HG03520 (cell line): ENCODE results near the gene KCNIP3.

Experiments used
- ATAC-seq: cut with Tn5 transposase; IDR thresholded peaks from one replicate; pipeline ENCODE4 v1.9.1; 2021; ENCODE audit warnings: mild to moderate bottlenecking, moderate library complexity; ENCODE audit not compliant: unreplicated experiment

The KCNIP3 gene

DNA sequence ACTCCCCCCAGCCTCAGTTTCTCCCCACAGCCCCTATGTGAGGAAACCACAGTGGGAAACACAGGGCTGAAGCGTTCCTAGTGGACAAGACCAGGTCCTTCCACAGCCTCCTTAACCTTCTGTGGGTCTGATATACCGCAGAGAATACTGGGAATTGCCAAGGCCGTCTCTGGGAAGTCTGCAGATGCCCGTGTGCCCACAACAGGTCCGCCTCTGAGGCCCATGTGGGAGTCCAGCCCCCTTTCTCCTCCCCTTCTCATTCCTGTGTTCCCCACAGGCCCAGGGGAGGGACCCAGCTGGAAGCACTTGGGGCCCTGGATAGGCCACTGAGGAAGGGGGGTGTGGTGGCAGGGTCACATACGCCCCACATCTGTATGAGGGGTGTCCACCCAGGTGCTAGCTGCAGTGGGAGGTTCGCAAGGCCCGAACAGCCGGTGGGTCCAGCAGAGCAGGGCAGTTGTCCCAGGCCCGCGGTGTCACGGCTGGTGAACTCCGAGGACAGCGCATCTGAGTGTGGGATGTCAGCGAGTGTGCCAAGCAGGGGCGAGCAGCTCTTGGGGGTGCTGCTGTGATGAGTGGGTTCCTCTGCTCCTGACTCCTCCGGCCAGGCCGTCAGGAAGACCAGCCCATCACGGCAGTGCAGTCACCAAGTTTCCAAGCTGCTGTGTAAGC lies 2.4 kb upstream of the KCNIP3 start:
- ATAC-seq, result no peak

DNA sequence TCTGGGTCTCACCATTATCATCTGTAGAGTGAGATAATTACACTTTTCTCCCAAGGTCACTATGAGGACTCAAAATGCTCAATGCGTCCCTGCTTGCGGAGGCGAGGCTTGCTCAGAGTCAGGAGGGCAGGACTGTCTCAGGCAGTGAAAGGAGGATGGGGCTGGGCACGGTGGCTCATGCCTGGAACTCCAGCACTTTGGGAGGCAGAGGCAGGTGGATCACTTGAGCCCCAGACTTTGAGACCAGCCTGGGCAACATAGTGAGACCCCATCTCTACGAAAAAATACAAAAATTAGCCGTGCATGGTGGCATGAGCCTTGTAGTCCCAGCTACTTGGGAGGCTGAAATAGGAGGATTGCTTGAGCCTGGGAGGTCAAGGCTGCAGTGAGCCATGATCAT lies 1.8 kb upstream of the KCNIP3 start:
- ATAC-seq, result no peak

DNA sequence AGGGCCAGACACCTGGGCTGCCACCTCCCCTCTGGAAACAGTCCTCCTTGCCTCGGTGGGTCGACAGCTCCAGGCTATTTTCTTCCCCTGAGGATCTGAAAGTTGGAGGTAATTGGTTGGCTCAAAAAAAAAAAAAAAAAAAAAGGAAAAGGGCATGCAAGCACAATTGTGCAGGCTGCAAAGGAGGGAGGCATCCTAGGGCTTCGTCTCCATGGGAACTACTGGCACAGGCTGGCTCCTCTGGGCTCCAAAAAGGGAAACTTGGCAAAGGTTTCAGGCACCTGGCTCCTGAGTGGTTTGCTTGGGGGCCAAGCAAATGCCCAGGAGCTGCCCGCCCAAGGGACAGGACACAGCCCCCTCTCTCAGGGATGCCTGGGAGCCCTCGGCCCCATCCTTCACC lies 1.1 kb upstream of the KCNIP3 start:
- ATAC-seq, result no peak

DNA sequence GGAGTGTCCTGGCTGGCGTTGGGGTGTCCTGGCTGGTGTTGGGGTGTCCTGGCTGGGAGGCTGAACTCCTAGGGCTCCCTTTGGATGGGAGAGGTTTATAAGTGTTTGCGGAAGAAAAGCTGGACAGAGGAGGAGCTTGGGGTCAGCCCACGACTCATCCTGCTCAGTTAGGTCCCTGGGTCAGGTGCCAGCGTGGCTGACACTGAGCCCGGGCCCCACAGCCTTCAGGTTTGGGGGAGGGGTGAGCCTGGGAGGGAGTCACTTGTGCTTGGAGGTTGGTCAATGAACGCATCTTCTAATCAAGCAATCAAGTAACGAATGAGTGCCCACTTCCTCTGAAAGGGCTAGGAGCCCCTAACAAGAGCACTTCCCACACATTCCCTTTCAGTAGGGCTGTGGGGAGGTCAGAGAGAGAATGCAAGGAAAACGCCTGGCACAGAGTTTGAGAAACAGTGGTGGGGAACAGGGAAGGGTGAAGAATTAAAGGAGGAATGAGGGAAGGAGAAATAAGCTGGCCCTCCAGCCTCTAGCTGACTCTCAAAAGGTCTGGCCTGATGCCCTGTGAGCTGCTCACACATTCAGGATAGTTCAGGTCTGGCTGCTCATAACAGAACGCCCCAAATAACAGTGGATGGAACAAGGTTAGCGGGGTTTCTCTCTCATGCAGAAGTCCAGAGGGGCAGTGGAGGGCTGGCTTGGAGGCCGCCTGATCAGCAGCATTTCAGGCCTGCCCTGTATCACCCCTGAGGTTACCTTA lies 670 bp downstream of the KCNIP3 start:
- no peak for ATAC-seq

DNA sequence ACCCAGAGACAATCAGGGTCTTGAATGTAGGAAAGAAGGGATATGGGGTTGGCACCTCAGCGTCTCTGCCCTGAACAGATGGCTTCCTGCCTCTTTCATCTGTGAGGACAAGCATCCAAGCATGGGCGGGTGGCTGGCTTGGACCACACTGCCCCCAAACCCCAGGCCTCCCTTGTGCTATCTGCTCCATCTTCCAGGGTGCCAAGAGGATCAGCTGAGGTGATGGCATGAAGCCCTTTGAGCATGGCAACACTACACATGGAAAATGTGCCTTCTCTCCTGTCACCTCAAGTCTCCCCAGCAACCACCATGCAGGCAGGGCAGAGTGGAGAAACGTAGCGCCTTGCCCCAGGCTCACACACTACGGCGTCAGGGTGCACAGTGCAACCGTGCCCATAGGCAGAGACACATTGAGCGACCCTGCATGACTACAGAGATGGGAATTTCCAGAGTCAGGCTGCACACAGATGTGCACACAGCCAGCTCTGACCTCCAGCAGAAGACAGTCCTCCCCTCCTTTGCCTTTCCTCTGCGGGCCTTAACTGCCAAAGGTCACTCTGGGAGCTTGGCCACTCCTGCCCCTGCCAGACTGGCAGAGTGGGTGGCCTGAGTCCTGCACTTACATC lies 1.5 kb downstream of the KCNIP3 start:
- no peak for ATAC-seq

DNA sequence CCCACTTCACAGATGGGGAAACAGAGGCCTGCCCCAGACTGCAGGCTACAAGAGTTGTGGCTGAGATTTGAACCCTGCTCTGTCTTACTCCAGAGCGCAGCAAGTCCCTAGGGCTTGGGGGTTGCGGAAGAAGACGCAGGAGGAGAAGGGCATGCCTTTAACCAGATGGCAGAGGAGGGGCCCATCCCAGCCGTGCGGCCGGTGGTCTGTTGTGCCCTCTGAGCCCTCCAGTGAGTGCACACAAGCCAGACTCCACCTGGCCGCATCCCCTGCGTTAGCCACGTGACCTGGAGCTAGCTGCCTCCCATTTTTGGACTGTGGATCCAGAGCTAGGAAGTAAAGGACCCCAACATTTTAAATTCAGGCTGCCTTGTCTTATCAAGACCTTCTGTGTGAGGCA lies 2.8 kb downstream of the KCNIP3 start:
- ATAC-seq, result no peak

DNA sequence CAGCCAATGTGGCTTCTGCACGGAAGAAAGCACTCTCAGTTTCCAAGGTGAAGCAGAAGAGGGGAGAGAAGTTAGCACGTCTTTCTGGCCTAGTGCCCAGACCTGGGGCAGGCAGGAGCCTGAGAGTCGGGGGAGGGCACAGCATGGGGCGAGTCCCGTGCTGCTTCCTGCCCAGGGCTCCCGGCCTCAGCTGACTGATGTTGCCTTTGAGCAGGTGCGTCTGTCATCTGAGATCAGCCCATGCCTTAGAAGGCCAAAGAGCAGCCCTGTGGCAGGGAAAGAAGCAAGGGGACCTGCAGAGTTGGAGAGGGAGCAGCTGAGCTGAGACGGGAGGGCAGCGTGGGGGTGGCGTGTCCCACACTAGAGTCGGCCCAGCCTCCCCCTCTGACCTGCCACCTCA lies 3.3 kb downstream of the KCNIP3 start:
- no peak for ATAC-seq

DNA sequence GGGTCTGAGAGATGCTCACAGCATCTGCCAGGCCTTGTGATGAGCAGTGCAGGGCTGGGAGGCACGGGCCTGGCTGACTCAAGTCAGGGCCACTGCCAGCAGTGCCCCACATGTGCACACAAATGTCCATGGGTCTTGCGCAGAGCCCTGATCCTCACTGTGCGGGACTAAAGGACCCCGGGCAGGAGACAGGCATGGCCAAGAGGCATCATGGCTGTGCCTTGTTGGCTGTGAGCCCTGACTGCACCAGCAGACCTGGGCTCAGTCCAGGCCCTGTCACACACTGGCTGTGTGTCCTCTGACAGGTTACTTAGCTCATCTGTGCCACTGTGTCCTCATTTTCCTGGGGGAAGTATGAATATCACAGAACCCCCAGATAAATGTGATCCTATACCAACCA lies 4.0 kb downstream of the KCNIP3 start:
- ATAC-seq, result no peak

DNA sequence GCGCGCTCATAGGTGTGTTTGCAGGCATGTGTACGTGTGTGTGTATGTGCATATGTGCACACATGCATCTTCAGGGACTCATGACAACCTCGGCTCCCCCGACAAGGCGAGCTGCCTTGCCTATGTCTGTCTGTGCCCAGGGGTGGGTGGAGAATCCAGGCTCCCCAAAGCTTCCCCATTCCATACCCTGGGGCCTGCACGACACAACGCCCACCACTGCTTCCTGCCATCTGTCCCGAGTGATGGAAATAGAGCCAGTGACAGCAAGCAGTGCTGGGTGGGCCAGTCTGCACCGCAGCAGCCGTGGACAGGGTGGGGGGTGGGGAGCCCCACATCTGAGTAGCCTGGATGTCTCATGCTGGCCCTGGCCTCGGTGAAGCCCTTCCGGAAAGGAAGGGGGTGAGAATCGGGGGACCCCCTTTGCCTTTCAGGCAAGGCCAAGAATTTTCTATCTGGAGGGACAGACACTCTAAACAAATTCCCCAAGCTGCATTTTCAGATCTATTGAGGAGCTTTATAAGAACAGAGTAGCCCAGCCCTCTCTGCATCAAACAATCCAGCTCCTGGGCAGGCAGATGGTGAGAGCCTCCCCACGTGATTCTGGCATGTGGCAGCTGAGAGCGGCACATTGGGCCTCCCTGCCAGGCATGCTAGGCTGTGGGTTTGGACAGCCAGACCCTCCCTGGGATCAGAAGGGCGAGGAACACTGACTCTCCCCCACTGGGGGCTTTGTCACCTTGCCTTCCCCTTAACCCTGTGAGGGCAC lies 4.9 kb downstream of the KCNIP3 start:
- ATAC-seq, result no peak

DNA sequence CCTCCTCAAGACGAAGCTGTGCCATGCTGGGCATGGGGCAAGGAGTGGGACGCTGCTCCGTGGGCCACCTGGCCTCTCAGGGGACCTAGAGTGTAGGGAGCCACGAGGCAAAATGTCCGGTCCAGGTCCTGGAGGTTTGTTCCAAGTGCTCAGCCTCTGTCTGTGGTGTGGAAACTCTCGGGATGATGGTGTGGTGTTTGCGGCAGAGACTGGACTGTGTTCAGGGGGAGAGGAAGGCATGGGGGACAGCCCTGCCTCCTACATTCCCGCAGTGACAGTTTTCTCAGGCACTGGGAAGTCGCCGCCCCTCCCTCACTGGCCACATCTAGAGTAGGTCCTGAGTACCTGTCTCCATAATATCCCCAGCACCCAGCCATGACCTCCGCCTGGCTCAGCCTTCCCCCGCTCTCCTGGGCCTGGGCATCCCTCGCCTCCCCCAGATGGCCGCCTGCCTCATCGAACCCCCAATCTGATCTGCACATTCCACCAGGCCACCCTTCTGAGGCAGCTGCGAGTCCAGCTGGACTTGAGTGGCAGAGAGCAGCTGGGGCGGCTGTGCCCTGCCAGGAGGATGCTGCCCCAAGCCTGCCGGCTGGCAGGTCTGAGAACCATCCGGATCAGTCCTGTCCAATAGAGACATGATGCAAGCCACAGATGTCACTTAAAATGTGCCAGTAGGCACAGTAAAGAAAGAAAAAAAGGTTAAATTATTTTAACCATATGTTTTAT lies 6.2 kb downstream of the KCNIP3 start:
- ATAC-seq, result no peak

DNA sequence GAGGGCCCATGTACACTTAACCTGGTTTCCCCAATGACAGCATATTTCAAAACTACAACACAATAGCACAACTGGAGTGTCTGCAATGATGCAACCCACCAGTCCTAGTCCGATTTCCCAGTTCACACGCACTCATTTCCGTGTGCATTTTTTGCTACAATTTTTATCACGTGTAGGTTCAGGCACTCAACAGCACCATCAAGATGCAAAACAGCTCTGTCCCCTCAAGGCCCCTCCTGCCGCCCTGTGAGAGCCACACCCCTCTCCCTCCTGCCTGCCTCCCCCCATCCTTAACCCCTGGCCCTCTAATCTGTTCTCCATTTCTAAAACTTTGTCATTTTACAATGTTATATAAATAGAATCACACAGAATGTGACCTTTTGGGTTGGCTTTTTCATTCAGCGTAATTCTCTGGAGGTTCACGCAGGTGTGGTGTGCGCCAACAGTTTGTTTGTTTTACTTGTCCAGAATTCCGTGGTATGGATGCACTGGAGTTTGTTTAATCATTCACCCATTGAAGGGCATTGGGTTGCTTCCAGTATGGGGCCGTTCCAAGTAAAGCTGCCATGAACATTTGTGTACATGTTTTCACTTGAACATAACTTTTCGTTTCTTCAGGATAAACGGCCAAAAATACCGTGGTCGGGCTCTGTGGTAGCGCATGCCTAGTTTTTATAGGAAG lies 8.4 kb downstream of the KCNIP3 start:
- ATAC-seq, result no peak

DNA sequence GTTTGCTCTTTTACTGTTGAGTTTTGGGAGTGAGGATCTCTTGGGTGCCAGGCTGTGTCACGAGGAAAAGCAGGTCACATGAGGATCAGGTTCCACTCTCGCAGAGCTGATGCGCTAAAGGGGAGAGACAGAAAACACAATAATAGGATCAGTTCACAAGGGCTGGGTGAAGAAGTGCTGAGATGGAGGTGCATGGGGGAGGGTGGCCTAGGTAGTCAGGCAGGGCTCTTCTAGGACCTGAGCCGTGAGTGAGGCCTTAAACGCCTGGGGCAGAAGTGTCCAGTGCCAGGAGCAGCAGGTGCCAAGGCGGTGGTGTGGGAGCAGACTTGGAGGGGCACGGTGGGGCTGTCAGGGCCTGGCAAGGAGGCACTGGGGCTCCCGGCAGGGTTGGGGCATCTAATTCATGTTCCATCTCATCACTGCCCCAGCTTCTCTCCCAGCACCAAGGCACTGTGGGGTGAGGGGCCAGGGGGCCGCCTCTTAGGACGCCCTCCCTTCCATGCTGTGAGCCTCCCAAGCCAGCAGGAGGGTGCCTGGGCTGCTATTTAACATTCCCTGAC lies 9.3 kb downstream of the KCNIP3 start:
- no peak for ATAC-seq

DNA sequence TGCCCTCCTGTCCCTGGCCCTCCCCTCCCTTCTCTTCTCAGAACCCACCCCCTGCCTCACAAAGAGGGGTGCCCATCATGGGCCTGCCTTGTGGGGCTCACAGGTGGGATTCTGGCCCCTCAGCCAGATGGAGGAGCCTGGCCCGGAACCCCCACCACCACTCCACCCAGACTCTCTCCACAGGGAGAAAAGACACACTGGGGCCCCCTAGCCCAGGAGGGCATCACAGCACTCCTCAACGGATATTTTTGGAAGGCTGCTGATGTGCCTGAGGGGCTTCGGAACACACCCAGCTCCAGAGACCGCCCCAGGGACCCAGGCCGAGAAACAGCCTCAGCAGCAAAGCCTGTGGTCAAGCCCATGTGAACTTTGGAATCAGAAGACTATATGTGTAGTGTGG lies 9.9 kb downstream of the KCNIP3 start:
- ATAC-seq, result no peak

DNA sequence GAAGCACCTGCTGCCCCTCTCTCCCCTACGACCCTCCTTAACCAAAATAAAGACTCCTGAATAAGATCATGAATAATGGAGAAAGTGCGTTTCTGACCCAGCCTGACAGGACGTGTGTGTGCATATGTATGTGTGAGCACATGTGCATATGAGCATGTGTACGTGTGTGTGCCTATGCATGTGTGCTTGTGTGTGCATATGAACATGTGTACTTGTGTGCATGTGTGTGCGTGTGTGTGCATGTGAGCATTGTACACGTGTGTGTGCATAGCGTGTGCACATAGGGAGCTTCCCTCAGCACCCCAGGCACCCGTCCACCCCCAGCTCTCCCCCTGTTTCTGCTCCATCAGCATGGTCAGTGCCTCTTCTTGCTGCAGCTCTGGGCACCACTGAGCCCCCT lies 10.7 kb downstream of the KCNIP3 start:
- ATAC-seq, result no peak

DNA sequence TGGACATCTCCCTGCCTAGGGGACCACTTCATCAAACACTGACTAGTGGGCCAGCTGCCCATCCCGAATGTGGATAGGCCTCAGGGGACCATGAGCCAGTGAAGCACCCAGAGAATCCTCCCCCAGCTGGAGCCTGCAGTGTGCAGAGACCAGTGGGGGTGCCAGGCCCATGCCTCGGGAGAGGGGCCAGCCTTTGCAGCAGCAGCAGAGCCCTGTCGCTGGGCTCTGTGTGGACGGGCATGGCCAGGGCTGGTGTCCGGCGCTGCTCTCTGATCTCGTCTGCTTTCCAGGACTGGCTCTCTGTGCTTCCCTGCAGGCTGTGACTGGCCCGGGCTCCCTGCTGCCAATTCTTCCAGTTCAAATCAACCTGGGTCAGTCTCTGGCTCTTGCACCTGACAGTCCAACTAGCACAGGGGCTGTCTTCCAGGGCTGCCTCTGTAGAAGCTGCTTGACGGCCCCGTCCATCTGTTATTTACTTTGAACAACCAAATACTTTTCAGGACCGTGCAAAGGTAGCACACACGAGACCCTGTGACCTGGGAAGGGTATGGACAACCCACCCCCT lies 11.4 kb downstream of the KCNIP3 start:
- no peak for ATAC-seq

DNA sequence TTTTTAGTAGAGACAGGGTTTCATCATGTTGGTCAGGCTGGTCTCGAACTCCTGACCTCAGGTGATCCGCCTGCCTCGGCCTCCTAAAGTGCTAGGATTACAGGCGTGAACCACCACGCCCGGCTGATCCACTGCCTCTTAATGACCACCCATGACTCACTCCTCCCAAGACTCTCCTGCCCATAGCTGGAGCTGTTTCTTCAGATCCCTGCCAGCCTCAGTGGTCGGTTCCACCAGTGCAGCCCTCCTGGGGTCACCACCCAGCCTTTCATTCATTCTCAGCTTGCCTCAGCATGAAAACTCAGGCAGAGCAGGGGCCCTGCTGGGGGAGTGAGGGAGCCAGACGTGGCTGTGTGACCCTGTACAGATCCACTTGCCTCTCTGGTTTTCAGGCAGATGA lies 12.5 kb downstream of the KCNIP3 start:
- no peak for ATAC-seq

DNA sequence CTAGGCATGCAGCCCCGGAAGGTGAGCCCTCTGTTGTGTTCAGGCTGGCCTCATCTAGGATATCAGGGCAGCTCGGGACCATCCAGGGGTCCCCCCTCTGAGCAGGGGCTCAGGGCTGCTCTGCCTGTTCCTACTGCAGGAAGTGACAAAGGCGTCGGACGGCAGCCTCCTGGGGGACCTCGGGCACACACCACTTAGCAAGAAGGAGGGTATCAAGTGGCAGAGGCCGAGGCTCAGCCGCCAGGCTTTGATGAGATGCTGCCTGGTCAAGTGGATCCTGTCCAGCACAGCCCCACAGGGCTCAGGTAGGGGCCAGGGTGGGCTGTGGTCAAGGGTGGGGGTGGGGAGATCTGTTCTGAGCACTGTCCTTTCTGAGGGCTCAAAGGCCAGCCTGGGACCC lies 13.1 kb downstream of the KCNIP3 start:
- ATAC-seq, result no peak

DNA sequence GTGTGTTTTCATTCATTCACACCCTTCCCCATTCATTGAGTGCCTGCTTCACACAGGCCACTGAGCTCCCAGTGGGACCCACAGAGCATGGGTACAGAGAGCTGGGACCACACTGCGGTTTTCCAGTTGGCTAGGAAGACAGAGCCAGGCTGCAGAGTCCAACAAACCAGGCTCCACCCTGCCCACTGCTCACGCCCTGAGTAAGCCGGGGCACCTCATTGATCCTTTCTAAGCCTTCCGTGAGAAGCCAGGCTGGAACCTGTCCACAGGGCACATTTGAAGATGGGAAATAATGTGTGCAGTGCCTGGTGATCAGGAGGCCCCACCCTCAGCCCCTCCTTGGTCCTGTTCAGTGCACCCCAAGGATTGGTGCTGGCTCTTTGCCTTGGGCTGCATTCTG lies 13.5 kb downstream of the KCNIP3 start:
- ATAC-seq, result no peak

DNA sequence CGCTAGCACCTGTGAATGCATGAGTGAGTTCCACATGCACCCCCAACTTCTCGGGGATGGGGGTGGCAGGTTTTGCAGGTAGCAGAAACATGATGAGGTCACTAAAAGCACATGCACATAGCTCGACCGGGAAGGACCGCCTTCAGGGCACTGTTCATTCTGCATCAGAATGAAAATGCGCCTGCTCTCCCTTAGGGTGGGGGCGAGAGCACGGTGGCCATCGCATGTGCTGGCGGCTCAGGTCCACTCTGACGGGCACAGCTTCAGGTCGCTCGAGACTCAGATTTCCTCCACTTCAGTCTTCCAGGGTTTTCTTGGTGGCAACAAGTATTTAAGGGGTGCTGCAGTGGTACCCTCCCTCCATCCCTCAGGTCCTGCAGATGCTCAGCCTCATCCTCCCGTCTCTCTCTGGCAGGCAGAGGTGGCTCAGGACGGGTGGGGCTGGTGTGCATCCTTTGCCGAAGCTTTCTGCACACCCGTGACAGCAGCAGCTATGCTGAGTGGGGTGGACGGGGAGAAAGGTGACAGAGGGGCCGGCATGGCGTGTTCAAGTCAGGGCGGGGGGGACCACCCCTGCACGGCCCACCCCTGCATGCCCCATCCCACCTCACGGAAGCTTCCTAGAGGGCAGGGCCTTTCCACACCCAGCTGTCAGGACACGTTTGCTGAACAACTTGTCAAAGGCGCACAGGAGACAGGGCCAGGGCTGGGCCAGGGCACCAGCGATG lies 14.8 kb downstream of the KCNIP3 start:
- ATAC-seq, result no peak
